GM18909 (cell line): ENCODE data around the gene CRISPLD2.

ENCODE experiments used
- ATAC-seq: cut with Tn5 transposase; IDR thresholded peaks from one replicate; pipeline ENCODE4 v1.9.1; 2021; ENCODE audit warnings: mild to moderate bottlenecking; ENCODE audit not compliant: unreplicated experiment, poor library complexity

Gene CRISPLD2

GRCh38 chr16:84800158-84800978 is 19.4 kb upstream of the CRISPLD2 start:
- ATAC-seq = no peak

DNA sequence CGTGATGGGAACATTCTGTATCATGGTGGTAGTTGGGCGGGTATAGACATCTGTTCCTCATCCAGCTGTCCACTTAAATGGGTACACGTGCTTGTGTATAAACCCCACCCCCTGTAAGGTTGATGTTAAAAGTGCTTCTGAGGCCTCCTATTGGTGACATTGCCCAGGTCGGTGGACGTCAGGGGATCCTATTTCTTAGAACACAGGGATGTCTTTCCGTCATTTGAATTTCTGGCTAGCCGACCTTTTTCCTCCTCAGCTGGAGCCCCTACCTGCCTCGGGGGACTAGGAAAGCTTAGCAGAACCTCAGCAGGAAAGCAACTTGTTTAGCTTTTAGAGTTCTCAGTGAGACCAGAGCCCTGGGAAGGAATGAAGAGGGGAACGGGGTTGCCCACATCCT is 16.6 kb upstream of the CRISPLD2 start:
- no peak for ATAC-seq

GRCh38 chr16:84804326-84804725 is 15.5 kb upstream of the CRISPLD2 start:
- no peak for ATAC-seq

DNA sequence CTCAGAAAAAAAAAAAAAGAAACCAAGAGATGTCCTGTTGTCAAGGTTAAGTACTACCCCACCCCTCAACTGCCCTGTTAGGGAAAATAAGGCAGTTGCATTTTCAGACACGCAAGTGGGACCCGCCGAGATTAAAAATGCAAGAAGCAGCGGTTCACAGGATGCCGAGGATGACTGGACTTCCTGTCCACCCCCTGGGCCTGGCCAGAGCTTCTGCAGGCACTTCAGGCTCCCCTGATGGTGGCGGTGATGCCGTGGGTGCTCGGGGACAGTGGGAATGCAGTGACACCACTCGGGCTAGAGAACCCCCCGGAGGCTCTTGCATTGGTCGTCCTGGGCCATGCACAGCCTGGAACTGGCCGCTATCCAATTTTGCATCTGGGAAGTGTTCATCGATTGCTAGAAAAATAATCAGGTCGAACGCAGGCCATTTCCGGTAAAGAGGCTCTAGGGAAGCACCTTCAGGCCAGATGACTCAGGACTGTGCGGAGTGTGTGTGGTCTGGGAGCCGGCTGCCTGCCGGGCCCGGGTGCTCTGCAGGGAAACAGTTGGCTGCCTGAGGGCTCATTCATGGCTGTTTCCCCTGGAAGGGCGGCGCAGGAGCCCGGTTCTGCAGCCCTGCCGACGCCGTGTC is 13.4 kb upstream of the CRISPLD2 start:
- ATAC-seq = no peak

- no peak for ATAC-seq
Measured at GRCh38 chr16:84806890-84807258, 12.9 kb upstream of the CRISPLD2 start.

DNA sequence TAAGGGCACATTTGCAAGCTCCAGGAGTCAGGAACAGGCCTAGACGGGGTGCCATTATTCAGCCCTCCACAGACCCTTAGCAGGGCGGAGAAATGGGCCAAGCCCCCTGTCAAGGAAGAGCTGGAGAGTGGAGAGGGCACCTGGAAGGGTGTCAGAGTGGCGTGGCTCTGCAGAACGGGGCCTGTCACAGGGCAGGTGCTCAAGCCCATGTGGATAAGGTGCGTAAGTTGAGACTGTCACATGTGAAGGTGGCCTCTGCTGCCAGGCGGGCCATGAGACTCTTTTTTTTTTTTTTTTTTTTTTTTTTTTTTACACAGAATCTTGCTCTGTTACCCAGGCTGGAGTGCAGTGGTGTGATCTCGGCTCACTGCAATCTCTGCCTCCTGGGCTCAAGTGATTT is 12.0 kb upstream of the CRISPLD2 start:
- no peak for ATAC-seq

DNA sequence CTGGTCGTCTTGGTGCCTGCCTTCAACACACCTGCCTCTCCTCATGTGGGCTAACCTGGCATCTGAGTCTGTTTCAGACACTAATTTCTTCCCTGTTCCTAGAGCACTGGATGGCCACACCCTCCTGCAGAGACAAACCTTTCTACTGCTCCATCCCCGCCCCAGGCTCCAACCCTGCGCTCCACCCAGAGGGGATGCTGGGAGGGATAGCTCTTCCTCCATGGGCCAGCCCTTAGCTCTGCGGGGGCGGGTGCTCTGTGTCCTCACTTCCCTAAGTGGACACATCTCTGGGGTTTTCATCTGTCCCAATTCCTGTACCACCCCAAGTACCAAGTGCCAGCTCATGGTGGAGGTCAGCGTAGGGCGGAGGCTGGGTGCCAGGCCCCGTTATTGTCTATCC is 11.0 kb upstream of the CRISPLD2 start:
- no peak for ATAC-seq

DNA sequence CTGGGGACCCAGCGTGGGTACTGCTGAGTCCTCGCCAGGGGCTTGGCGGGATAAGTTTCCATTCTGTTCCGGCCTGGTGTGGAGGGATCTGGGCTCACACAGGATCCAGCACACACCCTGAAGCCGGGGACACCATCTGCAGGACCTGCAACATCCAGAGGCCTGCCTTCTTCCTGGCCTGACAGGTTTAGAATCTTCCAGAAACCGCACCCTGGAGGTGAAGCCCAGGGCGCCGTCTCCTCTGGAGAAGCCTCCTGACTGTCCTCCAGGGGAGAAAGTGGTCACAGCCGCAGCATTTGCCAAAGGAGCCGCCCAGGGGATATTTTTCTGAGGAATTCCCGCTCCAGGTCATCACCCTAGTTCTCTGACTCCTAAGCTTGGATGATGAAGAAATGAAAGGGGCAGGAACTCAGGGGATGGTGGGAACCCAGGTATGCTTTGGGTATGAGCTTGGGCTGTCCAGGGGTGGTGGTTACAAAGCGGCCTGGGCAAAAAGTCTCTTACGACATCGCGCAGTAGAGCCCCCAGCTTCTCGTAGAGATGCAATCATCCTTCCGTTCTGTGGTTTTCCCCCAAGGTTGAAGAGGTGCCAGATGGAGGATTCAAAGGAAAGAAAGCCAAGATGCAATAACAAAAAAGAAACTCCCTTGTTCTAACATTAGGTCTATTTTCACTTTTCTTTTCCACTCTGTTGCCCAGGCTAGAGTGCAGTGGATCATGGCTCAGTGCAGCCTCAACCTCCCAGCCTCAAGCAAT is 9.1 kb upstream of the CRISPLD2 start:
- ATAC-seq = no peak

DNA sequence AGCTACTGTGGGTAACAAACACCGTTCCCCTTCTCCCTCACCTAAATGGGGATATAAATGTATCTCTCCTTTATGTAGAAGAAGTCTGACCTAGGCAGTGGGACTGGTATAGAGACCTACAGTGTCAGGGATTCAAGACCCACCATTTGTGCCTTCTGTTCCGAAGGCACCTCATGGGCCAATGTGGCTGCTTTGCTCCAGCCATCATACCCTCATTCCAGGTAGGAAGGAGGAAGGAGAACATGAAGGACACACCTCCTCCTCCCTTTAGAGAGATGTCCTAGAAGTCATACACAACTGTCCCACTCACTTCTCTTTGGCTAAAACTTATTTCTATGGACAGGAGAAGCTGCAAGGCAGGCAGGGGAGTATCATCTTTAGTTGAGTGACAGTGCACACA is 8.3 kb upstream of the CRISPLD2 start:
- ATAC-seq = no peak

GRCh38 chr16:84813141-84813934 is 6.4 kb upstream of the CRISPLD2 start:
- no peak for ATAC-seq

DNA sequence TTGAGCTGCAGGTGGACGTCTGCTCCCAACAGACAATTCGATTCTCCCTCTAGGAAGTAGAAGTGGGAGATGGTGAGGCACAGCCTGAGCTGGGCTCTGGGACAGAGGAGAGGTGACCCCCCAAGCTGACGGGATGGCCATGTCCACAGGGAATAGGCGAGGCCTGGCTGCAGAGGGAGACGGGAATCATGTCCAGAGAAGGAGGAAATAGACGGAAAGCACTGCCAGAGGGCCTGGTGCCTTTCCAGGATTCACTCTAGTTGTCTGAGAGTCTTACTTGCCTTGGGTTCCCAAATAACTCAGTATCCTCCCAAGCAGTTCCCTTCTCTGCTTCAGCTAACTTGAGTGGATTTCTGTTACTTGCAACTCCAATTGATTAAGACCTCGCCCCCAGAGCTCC is 4.3 kb upstream of the CRISPLD2 start:
- ATAC-seq = no peak

DNA sequence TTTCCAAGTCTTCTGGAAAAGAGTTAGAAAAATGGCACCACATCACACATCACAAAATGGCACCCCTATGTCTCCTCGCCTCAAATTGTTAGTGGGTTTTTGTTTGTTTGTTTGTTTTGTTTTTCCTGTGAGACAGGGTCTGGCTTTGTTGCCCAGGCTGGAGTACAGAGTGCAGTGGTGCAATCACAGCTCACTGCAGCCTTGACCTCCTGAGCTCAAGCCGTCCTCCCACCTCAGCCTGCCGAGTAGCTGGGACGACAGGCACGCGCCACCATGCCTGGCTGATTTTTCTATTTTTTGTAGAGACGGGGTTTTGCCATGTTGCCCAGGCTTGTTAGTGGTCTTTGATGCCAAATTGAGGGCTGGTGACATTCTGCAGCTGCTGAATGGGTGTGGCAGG is 3.8 kb upstream of the CRISPLD2 start:
- ATAC-seq = no peak

GRCh38 chr16:84816485-84816884 is 3.3 kb upstream of the CRISPLD2 start:
- no peak for ATAC-seq

DNA sequence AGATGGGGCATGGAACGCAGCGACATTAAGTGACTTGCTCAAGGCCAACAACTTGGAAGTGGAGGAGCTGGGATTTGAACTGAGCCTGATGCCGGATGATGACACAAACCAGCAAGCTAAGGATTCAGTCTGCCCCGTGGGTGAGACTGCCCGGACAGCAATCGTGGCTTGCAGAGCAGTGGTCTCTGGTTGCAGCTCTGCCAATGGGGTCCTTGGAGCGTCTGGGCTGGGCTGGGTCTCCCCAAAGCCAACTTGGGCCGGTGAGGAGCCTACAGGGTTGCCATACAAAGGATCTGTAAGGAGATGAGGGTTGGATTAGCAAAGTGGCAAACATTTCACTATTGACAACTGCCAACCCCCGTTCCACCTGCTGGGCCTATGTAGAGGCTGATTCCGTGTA is 2.6 kb upstream of the CRISPLD2 start:
- ATAC-seq = no peak

GRCh38 chr16:84817613-84818012 is 2.2 kb upstream of the CRISPLD2 start:
- no peak for ATAC-seq

- no peak for ATAC-seq
Measured at GRCh38 chr16:84818133-84818532, 1.7 kb upstream of the CRISPLD2 start.

DNA sequence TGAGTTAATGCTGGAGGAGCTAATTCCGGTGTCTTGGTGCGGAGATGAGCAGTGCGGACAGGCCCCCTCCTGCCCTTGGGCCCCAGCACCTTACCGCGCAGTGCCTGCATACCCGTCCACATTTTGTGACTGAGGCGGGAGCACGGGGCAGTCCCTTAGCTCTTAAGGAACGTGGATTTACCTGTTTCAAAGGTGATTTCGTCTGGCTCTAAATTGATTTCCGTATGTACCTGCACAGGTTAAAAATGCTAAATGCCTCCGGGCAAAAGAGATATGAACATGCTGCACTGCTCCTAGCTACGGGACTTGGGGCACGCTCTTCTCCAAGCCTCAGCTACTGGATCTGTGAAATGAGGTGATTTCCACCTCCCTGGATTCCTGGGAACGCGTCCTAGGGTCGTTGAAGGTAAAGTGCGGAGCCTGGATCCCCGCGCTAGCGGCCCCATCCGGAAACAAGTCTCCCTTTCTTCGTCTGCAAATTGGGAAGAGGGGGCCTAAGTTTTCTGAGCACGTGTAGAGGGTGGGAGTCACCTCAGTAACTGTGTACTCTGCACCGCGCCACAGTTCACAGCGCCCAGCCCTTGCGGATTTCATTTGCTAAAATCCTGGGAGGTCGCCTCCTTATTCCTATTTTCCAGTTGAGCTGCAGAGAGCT is 669 bp upstream of the CRISPLD2 start:
- no peak for ATAC-seq

DNA sequence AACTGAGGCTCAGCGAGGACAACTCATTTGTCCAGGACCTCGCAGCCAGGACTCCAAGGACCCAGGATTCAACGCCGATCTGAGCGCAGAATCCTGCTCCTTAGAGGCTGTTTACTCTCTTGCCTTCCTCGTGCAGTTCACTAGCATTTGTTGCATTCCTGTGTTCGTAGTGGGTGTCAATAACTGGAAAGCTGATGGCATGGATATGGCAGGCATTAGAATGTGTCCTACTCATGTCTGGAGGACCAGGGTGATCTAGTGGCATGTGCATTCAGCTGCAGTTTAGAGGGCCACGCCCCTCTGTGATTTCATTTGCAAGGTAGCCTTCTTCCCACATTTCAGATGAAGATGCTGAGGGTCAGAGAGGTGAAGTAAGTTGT is 510 bp downstream of the CRISPLD2 start:
- no peak for ATAC-seq

GRCh38 chr16:84820771-84821170 is 986 bp downstream of the CRISPLD2 start:
- no peak for ATAC-seq

DNA sequence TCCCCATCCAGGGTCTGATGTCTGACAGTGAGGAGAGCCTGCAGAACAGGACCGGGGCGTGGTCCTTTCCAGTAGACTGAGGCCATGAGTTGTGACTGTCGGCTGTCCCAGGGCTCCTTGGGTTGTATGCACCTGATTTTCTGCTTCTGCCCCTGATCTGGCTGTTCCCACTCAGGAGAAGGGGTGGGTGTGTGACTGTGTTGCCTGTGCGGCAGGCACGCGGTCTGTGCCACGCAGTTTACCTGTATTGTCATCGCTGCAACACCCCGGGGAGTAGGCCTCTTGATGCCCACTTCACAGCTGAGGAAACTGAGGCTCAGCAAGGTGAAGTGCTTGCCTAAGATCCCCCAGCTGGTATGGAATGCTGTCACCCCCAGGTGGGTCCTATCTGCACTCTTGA is 1.4 kb downstream of the CRISPLD2 start:
- no peak for ATAC-seq
